ENCODE measurements around the gene FREY1.

Gene FREY1

GRCh38 chr11:45928535-45929215 is 21.6 kb upstream of the FREY1 start:
- no peak for DNase-seq (ENCODE audit: low spot score)

GRCh38 chr11:45927684-45928413 is 20.8 kb upstream of the FREY1 start:
- DNase-seq (ENCODE audit: low spot score): no peak

GRCh38 chr11:45927332-45927683 is 20.2 kb upstream of the FREY1 start:
- no peak for DNase-seq (ENCODE audit: low spot score)

- DNase-seq (ENCODE audit: low spot score): no peak
Measured at GRCh38 chr11:45926536-45927331, 19.7 kb upstream of the FREY1 start.

- DNase-seq (ENCODE audit: low spot score): no peak
Measured at GRCh38 chr11:45926001-45926401, 18.9 kb upstream of the FREY1 start.

GRCh38 chr11:45925550-45925949 is 18.5 kb upstream of the FREY1 start:
- DNase-seq (ENCODE audit: low spot score): no peak

- no peak for DNase-seq (ENCODE audit: low spot score)
Measured at GRCh38 chr11:45924927-45925326, 17.9 kb upstream of the FREY1 start.

- DNase-seq (ENCODE audit: low spot score): no peak
Measured at GRCh38 chr11:45924036-45924915, 17.2 kb upstream of the FREY1 start.

- no peak for DNase-seq (ENCODE audit: low spot score)
Measured at GRCh38 chr11:45922425-45923082, 15.5 kb upstream of the FREY1 start, which contains the start of gene LARGE2. Gene LARGE2 (plus strand): TSS chr11:45922656. CDS start chr11:45922883, 227 bp downstream.

- peak; percentile 4 for DNase-seq (ENCODE audit: low spot score)
Measured at GRCh38 chr11:45921561-45922424, 14.7 kb upstream of the FREY1 start.

- no peak for DNase-seq (ENCODE audit: low spot score)
Measured at GRCh38 chr11:45920531-45921477, 13.7 kb upstream of the FREY1 start.

- no peak for DNase-seq (ENCODE audit: low spot score)
Measured at GRCh38 chr11:45919806-45920530, 12.9 kb upstream of the FREY1 start.

GRCh38 chr11:45918962-45919675 is 12.0 kb upstream of the FREY1 start:
- DNase-seq (ENCODE audit: low spot score): no peak

GRCh38 chr11:45918331-45918941 is 11.4 kb upstream of the FREY1 start:
- DNase-seq (ENCODE audit: low spot score): peak; percentile 70

- DNase-seq (ENCODE audit: low spot score): peak; percentile 99
Measured at GRCh38 chr11:45917623-45918330, 10.7 kb upstream of the FREY1 start, which contains the start of gene PEX16. Gene PEX16 (minus strand): TSS chr11:45917877. CDS start chr11:45917811, 66 bp downstream.

GRCh38 chr11:45917286-45917622 is 10.2 kb upstream of the FREY1 start:
- peak; percentile 10 for DNase-seq (ENCODE audit: low spot score)

- DNase-seq (ENCODE audit: low spot score): no peak
Measured at GRCh38 chr11:45915446-45915845, 8.4 kb upstream of the FREY1 start.
